GM21717 (cell line): ENCODE results near the gene FAM50B.

Source experiments
- ATAC-seq: cut with Tn5 transposase; IDR thresholded peaks from one replicate; pipeline ENCODE4 v1.9.1; 2021; ENCODE audit warnings: mild to moderate bottlenecking, moderate library complexity; ENCODE audit not compliant: unreplicated experiment

The FAM50B gene

DNA sequence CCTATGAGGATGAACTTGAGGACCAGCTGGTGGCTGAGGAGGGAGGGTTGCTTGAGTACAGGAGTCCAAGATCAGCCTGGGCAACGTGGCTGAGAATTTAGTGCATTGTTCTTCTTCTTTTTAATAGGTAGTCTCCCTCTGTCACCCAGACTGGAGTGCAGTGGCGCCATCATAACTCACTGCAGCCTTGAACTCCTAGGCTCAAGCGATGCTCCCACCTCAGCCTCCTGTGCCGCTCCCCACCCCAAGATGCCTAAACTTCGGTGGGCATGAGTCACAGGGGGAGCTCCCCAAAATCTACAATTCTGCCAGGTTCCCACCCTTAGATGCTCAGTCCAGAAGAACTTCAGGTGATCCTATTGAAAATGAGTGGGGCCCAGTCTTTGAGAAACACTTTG lies 21.4 kb downstream of the FAM50B start:
- no peak for ATAC-seq

DNA sequence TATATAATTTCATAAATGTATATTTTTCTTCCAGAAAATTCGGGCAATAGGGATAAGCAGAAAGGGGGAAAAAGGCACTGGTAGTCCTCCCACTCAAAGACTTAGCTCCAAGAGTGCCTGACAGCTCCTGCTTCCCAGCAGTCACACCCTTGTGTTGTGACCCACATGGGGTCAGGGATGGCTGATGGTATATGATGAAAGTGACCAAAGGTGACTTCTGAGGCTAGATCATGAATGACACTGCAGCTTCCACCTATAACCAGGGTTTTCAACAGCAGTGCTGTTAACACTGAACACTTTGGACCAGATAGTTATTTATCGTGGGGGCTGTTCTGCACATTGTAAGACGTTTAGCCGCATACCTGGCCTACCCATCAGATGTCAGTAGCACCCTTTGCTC lies 22.3 kb downstream of the FAM50B start:
- ATAC-seq, result no peak

DNA sequence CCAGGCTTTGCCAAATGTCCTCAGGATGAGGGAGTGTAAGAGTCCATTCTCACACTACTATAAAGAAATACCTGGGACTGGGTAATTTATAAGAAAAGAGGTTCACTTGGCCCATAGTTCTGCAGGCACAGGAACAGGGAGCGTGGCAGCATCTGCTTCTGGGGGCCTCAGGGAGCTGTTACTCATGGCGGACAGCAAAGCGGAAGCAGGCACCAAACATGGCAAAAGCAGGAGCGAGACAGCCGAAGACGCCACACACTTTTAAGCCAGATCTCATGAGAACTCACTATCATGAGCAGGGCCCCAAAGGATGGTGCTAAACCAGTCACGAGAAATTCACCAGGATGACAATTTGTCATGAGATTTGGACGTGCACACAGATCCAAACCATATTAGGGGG lies 22.8 kb downstream of the FAM50B start:
- no peak for ATAC-seq

GRCh38 chr6:3872370-3872854 lies 23.2 kb downstream of the FAM50B start:
- no peak for ATAC-seq

DNA sequence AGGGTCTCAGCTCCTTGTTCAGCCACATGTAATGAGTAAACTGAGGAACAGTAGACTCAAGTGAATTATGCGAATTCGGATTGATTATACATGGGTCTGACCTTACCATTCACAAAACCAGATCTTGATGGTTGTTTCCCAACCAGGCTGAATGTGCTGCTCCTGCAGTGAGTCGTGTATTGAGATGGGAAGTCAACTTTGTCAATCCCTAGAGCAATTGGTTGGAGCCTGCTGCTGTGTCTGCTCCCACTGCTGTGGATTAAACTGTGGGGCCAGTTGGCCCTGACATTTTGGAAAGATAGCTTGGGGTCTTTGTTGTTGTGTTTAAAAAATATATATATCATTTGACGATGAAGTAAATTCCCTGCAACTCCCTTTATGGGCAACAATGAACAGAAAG lies 23.9 kb downstream of the FAM50B start:
- ATAC-seq, result no peak

GRCh38 chr6:3874069-3874468 lies 24.9 kb downstream of the FAM50B start:
- ATAC-seq, result no peak

DNA sequence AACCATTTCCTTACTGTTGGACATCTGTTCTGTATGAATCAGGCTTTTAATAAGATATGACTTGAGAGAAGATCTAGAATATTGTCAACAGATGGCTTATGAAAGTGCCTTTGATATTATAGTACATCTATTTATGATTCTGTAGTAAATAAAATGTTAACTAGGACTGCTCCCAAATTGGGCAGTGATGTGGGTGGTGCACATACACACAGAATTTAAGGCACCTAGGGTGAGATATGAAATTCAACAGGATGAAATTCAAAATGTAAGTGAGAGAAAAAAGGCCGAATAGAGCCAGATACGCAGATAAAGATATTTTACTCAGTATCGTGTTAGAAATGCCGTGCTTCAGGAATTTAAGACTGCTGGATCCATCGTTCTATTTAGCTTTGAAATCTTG lies 26.3 kb downstream of the FAM50B start:
- no peak for ATAC-seq

DNA sequence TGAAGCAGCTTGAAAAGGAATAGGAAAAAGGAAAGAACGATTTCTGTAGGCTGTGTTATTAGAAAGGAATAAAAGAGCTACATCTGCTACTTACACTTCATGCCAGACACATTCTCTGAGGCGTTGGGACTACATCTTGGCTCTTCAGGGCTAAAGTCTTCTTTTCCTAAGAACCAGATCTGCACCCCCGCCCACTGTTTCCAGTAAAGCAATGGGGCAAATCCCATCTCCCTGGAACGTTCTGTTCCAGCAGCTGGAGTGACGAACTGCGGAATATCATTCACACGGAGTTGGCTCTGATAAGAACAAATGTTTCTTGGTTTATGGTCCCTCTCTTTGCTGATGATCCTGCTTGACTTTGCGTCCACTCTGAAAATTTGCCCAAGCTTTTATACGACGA lies 26.9 kb downstream of the FAM50B start:
- ATAC-seq, result no peak

- ATAC-seq, result no peak
These were observed 27.7 kb downstream of the FAM50B start for GRCh38 chr6:3876866-3877265.

DNA sequence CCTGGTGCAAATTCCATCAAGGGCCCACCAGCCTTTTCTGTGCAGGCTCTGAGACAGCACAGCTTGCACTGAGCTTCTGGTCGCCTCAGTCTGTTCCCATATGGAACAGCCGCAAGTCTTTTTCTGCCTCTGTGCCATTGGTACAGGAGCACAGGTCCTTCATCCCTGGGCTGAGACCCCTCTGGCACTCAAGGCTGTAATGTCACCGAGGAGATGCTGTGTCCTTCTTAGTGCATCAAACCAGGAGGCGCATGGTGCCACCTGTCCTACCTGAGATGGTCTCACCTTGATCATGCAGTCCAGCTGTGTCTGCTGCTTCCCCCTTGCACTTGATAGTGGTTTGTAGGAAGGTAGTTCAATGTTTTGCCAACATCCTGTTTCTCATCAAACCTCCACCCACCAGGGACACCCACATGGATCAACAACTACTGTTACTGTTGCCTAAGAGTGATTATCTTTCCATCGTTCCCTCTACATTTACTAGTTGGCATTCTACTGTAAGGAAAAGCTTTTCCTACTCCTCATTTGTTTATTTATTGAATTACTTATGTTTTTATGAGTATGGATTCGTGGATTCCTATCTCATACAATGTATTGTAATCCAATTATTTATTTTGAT lies 29.0 kb downstream of the FAM50B start:
- no peak for ATAC-seq

GRCh38 chr6:3879194-3879952 lies 30.2 kb downstream of the FAM50B start:
- no peak for ATAC-seq

GRCh38 chr6:3881711-3882421 lies 32.7 kb downstream of the FAM50B start:
- no peak for ATAC-seq

DNA sequence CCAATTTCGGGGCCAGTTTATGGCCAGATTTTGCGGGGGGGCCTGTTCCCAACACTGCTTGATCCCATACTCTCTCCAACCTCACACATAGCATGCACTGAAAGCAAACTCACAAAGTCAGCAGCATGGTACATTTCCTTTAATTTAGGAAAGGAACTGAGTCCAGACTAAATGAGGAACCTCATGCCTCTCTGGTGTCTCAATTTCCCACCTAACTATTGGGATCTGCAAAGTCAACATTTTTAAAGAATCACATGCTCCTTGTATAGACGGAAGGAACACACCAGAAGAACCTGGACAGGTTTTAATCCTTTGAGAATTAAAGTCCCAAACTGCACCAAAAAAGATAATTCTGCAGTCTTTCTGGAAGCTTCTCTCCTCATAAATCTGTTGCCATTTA lies 33.3 kb downstream of the FAM50B start:
- no peak for ATAC-seq

- ATAC-seq, result no peak
These were observed 33.7 kb downstream of the FAM50B start for GRCh38 chr6:3882866-3883265.

DNA sequence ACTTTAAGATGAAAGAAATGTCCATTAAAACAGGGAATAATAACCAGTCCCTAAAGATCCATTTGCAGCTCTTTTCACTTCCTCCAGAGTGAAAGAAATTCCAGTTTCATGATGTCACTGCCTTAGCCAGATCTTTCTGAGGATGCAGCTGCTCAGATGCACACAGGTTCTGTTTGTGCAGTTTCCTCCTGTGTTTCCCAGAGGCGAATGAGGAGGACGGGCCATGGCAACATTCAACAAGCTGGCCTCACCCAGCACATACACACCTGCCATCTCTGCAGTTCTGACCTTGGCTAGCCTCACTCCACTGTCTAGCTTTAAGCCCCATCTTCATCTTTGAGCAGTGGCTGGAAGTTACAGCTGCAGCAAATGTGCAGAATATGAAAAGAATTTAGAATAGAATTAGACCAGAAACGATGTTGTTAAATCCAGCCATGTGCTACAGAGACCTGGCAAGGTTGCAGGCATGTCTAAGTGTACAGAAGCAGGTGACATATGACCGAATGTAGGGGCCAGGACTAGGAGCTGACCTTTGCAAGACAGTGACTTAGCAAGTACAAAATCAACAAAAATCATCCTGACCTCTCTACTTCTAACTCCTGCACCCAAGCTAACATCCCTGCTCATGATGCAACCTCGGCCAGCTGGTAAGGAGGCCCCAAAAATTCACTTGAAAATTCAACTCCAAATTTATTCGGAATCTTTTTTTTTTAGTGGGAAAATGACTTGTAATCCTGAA lies 35.0 kb downstream of the FAM50B start:
- no peak for ATAC-seq

DNA sequence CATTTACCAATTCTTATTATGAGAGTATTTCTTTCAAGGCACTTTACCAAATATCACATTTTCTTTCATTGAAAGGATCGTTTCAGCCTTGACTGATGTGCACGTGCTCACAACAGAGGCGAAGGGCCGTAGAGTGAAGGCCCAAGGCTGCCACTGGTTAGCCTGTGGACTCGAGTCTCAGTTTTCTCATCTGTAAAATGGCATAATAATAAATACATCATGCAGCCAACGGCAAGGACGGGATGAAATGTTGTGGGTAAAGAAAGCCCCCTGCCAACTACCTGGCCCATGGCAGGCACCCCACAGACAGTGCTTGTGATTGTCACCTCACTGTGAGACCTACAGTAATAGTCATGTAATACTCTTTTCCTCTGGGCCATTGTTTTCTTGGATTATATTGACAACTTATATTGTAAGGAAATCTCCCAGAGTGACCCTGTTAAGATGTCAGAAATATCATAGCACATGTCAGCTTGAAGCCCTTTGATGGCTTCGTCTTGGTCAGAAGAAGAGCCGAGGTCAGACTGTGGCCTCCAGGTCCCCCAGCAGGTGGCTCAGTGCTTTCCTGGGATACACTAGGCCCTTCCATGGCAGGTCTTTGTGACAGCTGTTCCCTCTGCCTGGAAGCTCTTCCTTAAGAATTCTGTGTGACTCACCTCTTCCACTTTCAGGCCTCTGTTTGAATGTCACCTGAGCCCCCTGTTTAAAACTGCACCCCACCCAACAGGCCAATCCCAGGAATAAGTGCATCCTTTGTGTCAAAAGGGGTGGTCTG lies 36.3 kb downstream of the FAM50B start:
- ATAC-seq, result no peak

GRCh38 chr6:3887150-3887700 lies 38.1 kb downstream of the FAM50B start:
- no peak for ATAC-seq

- ATAC-seq, result no peak
These were observed 39.2 kb downstream of the FAM50B start for GRCh38 chr6:3888153-3888957.

GRCh38 chr6:3890047-3890446 lies 40.9 kb downstream of the FAM50B start:
- no peak for ATAC-seq
